Hepatocyte (in vitro differentiated cells): Measurements from ENCODE around the gene PSMG4. TPM values are rescaled to one million over a fixed set of nuclear protein-coding genes. Genes with fewer than 3 reads are reported as not detected.

Experiments
- DNase-seq: peaks from one replicate; pipeline ENCODE4 v3.0.0-alpha.2; 2016; ENCODE audit warnings: low spot score
- H2AFZ ChIP-seq: fragments of 200-600 bp; sonication (generic); 2 replicates; pipeline ENCODE4 v1.6.0; 2016; ENCODE audit warnings: antibody characterized with exemption, mild to moderate bottlenecking
- H3K27ac ChIP-seq: fragments of 200-600 bp; sonication (generic); 2 replicates; pipeline ENCODE4 v1.5.1; 2016; ENCODE audit warnings: mild to moderate bottlenecking
- H3K27me3 ChIP-seq: fragments of 200-600 bp; sonication (generic); 2 replicates; pipeline ENCODE4 v1.6.1; 2016
- H3K36me3 ChIP-seq: fragments of 200-600 bp; sonication (generic); replicated peaks from 2 replicates; pipeline ENCODE4 v1.5.1; 2016; ENCODE audit warnings: low read depth; ENCODE audit not compliant: insufficient read depth
- H3K4me1 ChIP-seq: fragments of 200-600 bp; sonication (generic); 2 replicates; pipeline ENCODE4 v1.5.1; 2016; ENCODE audit warnings: mild to moderate bottlenecking, moderate library complexity; ENCODE audit not compliant: insufficient read depth
- H3K4me2 ChIP-seq: fragments of 200-600 bp; sonication (generic); 2 replicates; pipeline ENCODE4 v1.6.0; 2016
- H3K4me3 ChIP-seq: fragments of 200-600 bp; sonication (generic); 2 replicates; pipeline ENCODE4 v1.5.1; 2016; ENCODE audit warnings: mild to moderate bottlenecking
- H3K79me2 ChIP-seq: fragments of 200-600 bp; sonication (generic); 2 replicates; pipeline ENCODE4 v1.6.0; 2017; ENCODE audit warnings: mild to moderate bottlenecking
- H3K9me2 ChIP-seq: fragments of 200-600 bp; sonication (generic); replicated peaks from 2 replicates; pipeline ENCODE4 v1.6.0; 2017; ENCODE audit warnings: mild to moderate bottlenecking; ENCODE audit not compliant: insufficient read depth
- H3K9me3 ChIP-seq: fragments of 200-600 bp; sonication (generic); 2 replicates; pipeline ENCODE4 v1.5.1; 2016; ENCODE audit warnings: low read depth, mild to moderate bottlenecking
- H4K20me1 ChIP-seq: fragments of 200-600 bp; sonication (generic); 2 replicates; pipeline ENCODE4 v1.6.0; 2016; ENCODE audit warnings: mild to moderate bottlenecking; ENCODE audit not compliant: insufficient read depth, poor library complexity, severe bottlenecking
- EZH2 ChIP-seq: fragments of 200-600 bp; sonication (generic); IDR thresholded peaks from 2 replicates; pipeline ENCODE4 v1.6.1; 2016; ENCODE audit warnings: antibody characterized with exemption, mild to moderate bottlenecking, borderline replicate concordance
- EZH2phosphoT487 ChIP-seq: fragments of 200-600 bp; sonication (generic); IDR thresholded peaks from one replicate; pipeline ENCODE4 v1.6.1; 2018; ENCODE audit warnings: antibody characterized with exemption, mild to moderate bottlenecking, low read depth, moderate library complexity; ENCODE audit not compliant: unreplicated experiment, severe bottlenecking
- WGBS: methylation state at CpG from one replicate; pipeline ENCODE4 v1.1.6; 2016; ENCODE audit warnings: low lambda C conversion rate; ENCODE audit errors: missing lambda C conversion rate; 5-methylcytosine and 5-hydroxymethylcytosine counted together
- polyA plus RNA-seq: library from polyadenylated mRNA; unstranded; fragments of >200 nt; fragmentation: Nextera tagmentation; extraction: Ambion mirVana; gene quantifications from 2 replicates; pipeline ENCODE4 v1.2.1, GENCODE V29; 2016
- total RNA-seq: library from RNA; depleted of rRNA; stranded (reverse); fragments of >200 nt; gene quantifications from 2 replicates; pipeline ENCODE4 v1.2.3, GENCODE V29; 2014
- TF ChIP-seq, protein P1 (sequence below): fragments of 200-600 bp; sonication (generic); IDR thresholded peaks from 2 replicates; pipeline ENCODE4 v1.5.1; 2016; ENCODE audit warnings: antibody characterized with exemption, mild to moderate bottlenecking; ENCODE audit not compliant: poor library complexity

The PSMG4 gene
- total and polyA plus RNA-seq, 2 experiments from 2014 or later, result 15.5 to 26.4 TPM

DNA sequence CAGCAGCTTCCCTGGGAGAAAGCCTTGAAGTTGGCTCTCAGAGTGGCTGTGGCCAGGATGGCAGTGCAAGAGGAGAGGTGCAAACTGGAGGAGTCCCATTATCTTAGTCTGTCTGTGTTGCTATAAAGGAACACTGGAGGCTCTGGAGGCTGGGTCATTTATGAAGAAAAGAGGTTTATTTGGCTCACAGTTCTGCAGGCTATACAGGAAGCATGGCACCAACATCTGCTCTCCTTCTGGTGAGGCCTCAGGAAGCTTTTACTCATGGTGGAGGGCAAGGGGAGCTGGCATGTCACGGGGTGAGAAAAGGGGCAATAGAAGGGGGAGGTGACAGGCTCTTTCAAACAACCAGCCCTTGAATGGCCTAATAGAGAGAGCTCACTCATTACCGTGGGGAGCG, 47.1 kb downstream of the PSMG4 start:
- 100% methylated on average over 3 of the region's 3 CpGs for WGBS
- H3K4me2 ChIP-seq, result no peak overlapping the region
- DNase-seq, result no peak

DNA sequence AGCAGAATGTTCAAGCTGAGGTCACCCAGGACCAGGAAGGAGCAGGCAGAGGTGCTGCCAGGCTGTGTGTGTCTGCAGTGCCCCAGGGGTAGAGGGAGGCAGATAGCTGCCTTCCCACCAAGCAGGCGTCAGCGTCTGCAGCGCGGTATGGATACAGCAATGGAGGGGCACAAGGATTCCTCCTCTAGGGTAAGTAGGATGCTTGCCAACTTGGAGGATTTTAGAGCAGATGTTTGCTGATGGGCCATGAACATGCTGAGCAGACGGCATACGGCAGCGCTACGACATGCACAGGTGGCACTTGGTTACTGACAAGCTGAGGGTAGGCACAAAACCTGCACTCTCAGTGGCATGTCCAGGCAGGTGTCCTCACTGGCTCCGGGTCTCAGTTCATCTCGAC, 48.1 kb downstream of the PSMG4 start:
- TF ChIP-seq, protein P1, sequence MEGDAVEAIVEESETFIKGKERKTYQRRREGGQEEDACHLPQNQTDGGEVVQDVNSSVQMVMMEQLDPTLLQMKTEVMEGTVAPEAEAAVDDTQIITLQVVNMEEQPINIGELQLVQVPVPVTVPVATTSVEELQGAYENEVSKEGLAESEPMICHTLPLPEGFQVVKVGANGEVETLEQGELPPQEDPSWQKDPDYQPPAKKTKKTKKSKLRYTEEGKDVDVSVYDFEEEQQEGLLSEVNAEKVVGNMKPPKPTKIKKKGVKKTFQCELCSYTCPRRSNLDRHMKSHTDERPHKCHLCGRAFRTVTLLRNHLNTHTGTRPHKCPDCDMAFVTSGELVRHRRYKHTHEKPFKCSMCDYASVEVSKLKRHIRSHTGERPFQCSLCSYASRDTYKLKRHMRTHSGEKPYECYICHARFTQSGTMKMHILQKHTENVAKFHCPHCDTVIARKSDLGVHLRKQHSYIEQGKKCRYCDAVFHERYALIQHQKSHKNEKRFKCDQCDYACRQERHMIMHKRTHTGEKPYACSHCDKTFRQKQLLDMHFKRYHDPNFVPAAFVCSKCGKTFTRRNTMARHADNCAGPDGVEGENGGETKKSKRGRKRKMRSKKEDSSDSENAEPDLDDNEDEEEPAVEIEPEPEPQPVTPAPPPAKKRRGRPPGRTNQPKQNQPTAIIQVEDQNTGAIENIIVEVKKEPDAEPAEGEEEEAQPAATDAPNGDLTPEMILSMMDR, result no peak
- TF ChIP-seq EZH2phosphoT487 (no peak), EZH2 (no peak)
- H3K36me3 ChIP-seq, result no peaks in the 10 kb centered on the region

More for the DNA sequence above, 47.1 kb downstream of the PSMG4 start:
- no peaks in the 10 kb centered on the region for H3K4me1 ChIP-seq
- no peaks in the 10 kb centered on the region for H3K9me3 ChIP-seq
- H3K79me2 ChIP-seq, result no peaks in the 10 kb centered on the region
- no peaks in the 10 kb centered on the region for H3K9me2 ChIP-seq
- H2AFZ ChIP-seq, result no peak overlapping the region
- no peaks in the 10 kb centered on the region for H3K27me3 ChIP-seq
- H3K36me3 ChIP-seq, result no peaks in the 10 kb centered on the region
- TF ChIP-seq, protein P1, result no peak
- no peak for TF ChIP-seq EZH2phosphoT487
- H3K27ac ChIP-seq, result no peak overlapping the region
- no peak overlapping the region for H3K4me3 ChIP-seq
- H4K20me1 ChIP-seq, result no peaks in the 10 kb centered on the region

DNA sequence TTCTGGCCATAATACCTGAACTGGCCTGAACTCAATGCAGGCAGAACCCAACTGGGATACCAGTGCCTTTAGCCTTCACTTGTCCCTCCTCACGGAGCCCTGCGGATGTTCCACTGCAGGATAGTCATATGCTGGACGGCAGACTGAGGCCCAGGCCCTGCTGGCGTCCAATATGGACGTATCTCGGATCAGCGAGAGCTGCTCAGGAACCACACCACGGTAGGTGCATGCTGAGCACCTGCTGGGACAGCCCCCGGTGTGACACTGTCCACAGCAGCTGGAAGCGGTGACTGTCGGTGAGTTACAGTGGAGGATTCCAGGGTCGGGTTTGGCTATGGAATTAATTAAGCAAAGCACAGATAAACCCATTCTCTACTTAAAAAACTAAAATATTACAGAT, 48.7 kb downstream of the PSMG4 start:
- Histone ChIP-seq H3K27me3 (no peaks in the 10 kb centered on the region), H3K9me3 (no peaks in the 10 kb centered on the region), H3K4me1 (no peaks in the 10 kb centered on the region), H3K4me3 (no peak overlapping the region), H3K9me2 (no peaks in the 10 kb centered on the region), H3K4me2 (no peak overlapping the region), H3K27ac (no peak overlapping the region), H4K20me1 (no peaks in the 10 kb centered on the region), H2AFZ (no peak overlapping the region), H3K79me2 (no peaks in the 10 kb centered on the region), H3K36me3 (no peaks in the 10 kb centered on the region)
- DNase-seq, result no peak
- TF ChIP-seq, protein P1, result no peak
- TF ChIP-seq EZH2phosphoT487 (no peak), EZH2 (no peak)
- WGBS, result 95% methylated on average over 12 of the region's 12 CpGs

More for the DNA sequence above, 48.1 kb downstream of the PSMG4 start:
- no peaks in the 10 kb centered on the region for H3K9me3 ChIP-seq
- H3K79me2 ChIP-seq, result no peaks in the 10 kb centered on the region
- no peak overlapping the region for H3K4me2 ChIP-seq
- 95% methylated on average over 10 of the region's 10 CpGs for WGBS
- no peaks in the 10 kb centered on the region for H3K4me1 ChIP-seq
- H3K27me3 ChIP-seq, result no peaks in the 10 kb centered on the region
- no peak overlapping the region for H3K27ac ChIP-seq
- H3K9me2 ChIP-seq, result no peaks in the 10 kb centered on the region
- no peak overlapping the region for H3K4me3 ChIP-seq
- no peak overlapping the region for H2AFZ ChIP-seq
- no peak for DNase-seq
- no peaks in the 10 kb centered on the region for H4K20me1 ChIP-seq

GRCh38 chr6:3308106-3308505, 49.4 kb downstream of the PSMG4 start:
- H3K4me2 ChIP-seq, result no peak overlapping the region
- H3K27me3 ChIP-seq, result no peaks in the 10 kb centered on the region
- DNase-seq, result no peak
- H2AFZ ChIP-seq, result no peak overlapping the region
- no peaks in the 10 kb centered on the region for H3K9me3 ChIP-seq
- H3K9me2 ChIP-seq, result no peaks in the 10 kb centered on the region
- no peak overlapping the region for H3K4me3 ChIP-seq
- 96% methylated on average over 10 of the region's 10 CpGs for WGBS
- no peaks in the 10 kb centered on the region for H3K79me2 ChIP-seq
- H3K4me1 ChIP-seq, result no peaks in the 10 kb centered on the region
- H3K27ac ChIP-seq, result no peak overlapping the region
- H3K36me3 ChIP-seq, result no peaks in the 10 kb centered on the region
- TF ChIP-seq, protein P1, result no peak
- TF ChIP-seq EZH2, result no peak
- TF ChIP-seq EZH2phosphoT487, result no peak
- no peaks in the 10 kb centered on the region for H4K20me1 ChIP-seq
